Left forelimb (tissue), 1 donor: Measurements from ENCODE around the gene FMNL2.

Experiments used
- DNase-seq: peaks from one replicate; pipeline ENCODE4 v3.0.0-alpha.2; 2018; ENCODE audit warnings: low spot score

Gene FMNL2

DNA sequence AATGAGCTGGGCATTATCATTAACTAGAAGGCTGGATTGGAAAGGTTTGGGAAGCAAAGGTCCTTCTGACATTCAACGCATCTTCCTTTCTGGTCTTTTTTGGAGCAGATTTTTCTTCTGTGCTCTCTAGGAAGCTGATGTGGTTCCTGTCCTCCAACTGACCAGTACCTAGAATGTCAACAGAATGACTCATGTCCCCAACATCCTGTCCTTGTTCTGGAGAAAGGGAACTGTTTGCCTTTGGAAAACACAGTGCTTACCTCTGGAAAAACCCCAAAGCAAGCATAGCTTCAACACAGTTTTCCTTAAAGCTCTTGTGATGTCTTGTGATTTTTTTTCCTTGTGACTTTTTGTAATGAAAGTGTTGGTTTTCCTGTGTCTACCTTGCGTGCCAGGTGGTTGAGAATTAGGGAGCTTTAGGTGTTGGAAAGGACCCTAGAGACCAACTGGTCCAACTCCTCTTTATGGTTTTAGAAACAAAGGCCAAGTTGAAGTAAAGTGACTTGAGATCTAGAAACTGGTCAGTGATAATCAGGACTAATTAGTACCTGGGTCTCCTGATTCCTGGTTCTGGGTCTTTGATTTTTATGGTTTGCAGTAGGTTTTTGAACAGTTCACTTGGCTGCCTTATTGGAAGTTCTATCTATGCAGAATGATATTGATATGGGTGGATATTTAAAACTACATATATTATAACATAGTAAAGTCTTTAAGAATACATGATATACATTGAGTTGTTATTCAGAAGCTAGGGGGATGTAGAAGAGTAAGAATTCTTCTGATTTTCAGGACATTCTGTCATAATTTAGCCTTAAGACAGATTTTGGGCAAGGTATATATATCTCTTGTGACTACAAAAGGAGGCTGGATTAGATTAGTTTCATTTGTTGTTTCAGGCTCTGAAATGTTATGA is 70.5 kb downstream of the FMNL2 start:
- DNase-seq: no peak

DNA sequence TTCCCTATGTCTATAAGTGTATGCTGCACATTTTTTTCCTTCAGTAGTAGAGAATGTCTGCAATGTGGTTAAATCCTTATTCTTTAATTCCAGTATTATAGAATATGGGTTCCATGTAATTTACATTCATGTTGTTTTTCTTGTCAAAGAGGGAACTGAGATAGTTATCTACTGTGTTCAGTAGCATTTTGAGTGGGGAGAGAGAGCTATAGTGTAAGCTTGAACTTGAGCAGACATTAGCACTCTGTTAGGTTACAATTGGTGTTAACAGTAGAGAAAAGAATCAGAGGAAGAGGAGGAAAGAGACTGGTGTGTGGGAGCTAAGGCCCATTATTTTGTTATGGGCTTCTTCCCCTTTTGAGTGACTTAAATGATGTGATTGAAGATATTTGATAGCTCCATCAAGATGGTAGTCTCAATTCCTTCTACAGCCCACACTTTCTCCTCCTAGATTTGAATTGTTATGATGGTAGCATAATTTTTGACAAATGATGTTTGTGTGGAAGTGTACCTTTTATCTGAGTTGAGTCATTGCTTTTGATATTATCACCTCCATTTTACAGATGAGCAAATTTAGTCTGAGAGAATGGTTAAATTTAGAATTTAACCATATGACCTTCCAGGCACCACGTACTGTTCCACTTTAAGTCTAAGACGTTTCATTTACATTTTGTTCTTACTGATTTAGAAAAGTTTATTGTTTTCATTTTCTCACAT is 71.3 kb downstream of the FMNL2 start:
- DNase-seq: no peak

- DNase-seq: no peak
Observed at GRCh38 chr2:152406836-152407161, 71.8 kb downstream of the FMNL2 start.

DNA sequence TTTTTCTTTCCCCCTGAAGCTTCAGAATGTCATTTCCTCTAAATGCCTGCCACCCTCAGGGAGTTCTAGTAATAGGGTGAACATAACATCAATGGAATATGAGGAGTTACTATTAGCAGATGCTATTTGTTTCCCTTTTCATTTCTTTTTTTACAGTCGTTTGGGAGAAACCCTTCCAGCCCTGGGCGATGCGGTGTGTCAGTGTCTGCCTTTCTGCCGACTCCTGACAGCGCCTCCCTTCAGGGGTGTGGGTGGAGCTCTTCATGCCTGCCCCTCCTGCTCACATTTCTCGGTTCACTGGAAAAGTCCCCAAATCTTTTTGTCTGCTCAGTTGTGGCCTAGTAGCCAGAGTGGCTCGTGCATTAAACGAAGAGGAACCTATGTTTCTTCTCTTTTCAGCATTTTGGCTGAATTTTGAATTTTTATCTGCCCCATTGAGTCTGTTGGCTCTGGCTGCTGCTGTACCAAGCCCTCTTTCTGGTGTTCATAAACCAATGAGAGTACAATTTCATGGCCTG is 72.3 kb downstream of the FMNL2 start:
- DNase-seq: no peak

- no peak for DNase-seq
Observed at GRCh38 chr2:152407806-152408205, 72.8 kb downstream of the FMNL2 start.

DNA sequence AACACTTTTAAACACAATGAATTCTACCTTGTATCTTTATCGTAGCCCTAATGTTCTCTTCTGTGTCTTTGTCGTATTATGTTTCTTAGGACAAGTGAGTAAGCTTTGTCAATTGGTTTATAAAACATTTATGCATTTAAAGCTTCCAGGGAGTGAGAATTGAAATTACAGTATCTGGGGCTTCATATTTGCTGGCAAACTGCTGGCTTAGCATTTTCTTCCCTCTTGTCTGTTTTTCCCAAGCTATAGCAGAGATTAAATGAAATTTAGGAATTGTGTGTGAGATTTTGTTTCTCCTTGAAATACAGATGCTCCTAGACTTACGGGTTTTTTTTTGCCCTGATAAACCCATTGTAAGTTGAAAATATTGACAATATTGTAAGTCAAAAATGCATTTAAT is 73.3 kb downstream of the FMNL2 start:
- no peak for DNase-seq

DNA sequence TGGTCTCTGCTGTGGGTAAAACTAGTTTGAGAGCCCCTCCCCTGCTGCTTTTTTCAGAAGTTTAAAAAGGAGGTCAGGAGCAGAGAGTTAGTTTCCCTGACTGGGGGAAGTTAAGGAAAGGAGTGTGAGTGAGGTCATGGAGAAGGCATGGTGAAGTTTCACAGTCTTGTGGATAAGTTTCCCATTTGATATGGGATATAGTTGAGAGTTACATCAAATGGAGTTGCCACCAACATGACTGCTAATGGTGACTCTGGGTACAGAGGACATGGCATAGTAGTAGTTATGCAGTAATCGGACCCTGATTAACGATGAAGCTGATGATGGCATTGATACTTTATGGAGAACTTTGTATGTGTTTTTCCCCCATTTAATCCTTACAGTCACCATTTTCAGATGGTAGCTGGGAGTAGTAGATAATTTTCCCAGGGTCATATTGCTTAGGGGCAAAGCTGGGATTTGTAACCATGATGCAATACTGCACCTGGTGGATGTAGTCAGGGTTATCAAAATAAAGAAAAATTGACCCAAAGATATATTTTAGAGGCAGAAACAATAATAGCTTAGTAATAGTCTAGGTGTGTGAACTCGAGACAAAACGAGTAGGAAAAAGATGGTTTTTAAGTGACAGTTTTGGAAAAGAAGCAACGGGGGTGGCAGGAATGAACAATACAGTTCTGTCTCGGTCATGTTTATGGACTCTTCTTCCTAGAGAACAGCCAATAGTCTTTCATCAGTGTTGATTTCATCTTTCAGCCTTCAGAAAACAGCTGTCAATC is 74.6 kb downstream of the FMNL2 start:
- no peak for DNase-seq

DNA sequence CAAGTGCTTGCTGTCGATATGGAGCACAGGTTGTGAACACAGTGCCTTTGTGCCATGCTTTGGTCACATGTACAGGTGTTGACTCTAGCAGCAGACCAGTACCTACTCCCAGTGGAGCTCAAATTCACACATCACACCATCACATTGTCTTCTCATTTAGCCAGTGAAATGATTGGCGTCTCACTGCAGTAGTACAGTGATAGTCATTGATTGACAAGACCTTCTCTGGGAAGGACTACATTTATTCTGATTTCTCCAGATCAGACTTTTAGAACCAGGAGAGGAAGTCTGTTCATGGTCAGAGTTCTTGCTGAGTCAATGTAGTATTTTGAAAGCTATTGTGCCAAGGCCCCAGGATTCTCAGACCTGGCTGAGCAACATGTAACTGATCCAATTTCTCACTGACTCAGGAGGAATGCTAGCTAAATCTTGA is 75.2 kb downstream of the FMNL2 start:
- no peak for DNase-seq

- DNase-seq: no peak
Observed at GRCh38 chr2:152411154-152411553, 76.2 kb downstream of the FMNL2 start.

DNA sequence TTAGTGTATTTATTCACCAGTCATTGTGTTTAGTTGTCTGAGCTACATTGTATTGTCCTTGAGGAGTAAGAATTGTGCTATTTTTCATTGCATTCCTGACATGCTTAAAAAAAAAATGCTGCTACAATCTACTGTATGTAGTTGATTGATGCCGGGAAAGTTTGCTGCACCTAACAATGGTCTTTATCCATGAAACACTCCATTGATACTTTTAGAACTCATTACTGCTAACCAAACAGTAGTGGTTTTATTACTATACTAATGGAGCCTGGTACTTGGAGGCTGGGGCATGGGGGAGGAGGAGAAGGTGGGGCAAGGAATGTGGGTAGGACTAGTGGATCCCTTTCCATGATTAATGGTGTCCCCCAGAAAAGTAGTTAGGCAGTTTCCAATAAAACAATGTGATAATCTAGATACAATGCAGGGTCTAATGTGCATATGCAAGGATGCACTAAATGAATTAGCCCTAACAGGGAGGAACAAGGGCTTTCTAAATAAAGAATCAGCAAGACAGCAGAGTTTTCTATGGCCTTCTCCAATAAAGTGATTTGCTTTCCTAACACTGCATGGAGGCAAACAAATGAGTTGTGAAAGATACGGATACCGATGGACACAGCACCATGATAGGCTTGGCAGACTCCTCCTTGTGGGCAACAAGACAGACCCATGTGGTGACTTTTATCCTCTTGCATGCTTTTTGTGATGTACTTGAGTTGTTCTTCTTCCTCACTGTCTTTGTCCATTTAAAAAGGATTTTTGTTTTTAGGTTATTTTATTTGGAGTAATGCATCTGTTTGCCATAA is 78.5 kb downstream of the FMNL2 start:
- DNase-seq: no peak

- no peak for DNase-seq
Observed at GRCh38 chr2:152415231-152415642, 80.3 kb downstream of the FMNL2 start.

DNA sequence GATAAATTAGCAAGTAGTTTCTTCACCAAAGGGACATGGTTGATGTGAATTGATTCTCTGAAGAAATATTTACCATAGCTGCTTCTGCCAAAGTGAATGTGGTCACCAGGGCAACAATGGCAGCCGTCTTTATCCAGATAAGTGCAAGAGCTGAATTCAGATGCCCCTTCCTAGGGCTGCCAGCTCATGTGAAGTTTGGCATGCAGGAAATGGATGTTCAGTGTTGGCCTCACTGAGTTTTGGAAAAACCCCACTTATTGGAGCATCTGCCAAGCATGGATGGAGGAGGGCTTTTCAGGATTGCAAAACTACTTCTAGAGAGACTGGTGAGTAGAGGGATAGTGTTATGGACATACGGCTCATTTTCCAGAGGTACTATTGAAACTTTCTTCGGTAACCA is 80.8 kb downstream of the FMNL2 start:
- DNase-seq: no peak

DNA sequence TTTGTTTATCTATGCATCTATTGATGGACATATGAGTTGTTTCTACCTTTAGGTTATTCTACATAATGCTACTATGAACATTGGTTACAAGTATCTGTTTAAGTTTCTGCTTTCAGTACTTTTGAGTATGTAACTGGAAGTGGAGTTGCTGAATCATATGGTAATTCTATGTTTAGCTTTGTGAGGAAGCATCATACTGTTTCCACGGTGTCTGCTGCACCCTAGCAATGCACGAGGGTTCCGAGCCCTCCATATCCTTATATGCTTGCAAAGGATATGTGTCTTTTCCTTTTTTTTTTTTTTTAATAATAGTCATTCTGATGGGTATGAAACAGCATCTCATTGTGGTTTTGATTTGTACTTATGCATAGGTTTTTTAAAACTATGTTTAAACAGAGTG is 83.7 kb downstream of the FMNL2 start:
- DNase-seq: no peak

GRCh38 chr2:152419944-152420343 is 85.0 kb downstream of the FMNL2 start:
- no peak for DNase-seq

- DNase-seq: no peak
Observed at GRCh38 chr2:152420363-152420762, 85.4 kb downstream of the FMNL2 start.

- no peak for DNase-seq
Observed at GRCh38 chr2:152420936-152421335, 86.0 kb downstream of the FMNL2 start.

DNA sequence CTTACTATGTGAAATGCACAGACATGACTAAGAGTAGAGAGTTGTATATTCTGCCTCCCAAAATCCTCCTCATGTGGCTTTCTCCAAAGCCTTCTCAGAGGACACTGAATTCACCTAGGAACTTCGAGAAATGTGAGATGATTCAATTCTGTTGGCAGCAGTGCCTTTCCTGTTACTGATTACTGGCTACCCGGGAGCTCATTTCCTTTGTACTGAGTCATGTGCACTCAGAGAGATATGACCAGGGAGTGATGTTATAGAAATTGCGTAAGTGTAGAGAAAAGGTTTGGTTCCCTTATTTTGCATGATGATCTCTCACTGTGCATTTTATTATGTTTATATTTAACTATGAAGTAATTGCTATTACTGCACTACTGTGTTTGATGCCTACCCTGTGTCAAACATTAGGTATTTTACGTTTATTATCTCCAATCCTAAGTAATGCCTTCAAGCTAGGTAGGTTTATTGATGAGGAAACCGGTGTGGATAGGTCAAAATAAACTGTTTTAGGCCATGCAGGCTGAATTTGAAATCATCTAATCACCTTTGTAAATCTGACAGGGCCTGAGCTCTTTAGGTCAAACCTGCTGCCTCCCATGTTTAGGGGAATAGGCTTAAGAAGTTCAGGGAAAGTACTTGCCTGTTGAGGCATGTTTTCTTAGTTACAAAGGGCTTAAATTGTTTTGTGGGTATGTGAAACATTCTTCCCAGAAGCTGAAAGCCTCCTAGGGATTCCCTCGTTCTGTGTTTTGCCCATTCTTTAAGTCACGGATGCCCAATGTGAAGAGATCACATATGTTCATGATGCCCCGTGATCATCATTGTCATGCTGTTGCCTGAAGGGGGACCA is 86.8 kb downstream of the FMNL2 start:
- DNase-seq: no peak

DNA sequence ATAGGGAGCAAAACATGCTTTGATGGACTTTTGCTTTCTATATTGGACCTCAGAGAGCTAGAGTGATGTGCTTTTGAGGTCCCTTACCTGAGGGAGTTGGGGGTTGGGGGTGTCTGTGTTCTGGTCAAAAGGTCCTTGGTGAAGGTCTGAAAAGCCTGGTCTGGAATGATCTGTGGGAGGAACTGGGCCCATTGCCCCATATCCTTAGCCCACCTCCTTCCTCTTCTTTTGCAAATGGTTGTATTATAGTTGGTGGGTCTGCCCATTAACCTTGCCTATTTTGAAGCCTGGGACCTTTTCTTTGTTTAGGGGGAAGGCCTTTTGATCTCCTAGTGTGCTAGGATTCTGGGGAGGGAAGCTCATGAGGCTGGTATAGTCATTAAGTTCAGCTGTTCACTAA is 88.7 kb downstream of the FMNL2 start:
- DNase-seq: no peak

GRCh38 chr2:152425765-152426727 is 91.1 kb downstream of the FMNL2 start:
- no peak for DNase-seq
